K562 (cell line): ENCODE results near the gene CENPP. TPM values are rescaled to one million over a fixed set of nuclear protein-coding genes. Genes with fewer than 3 reads are reported as not detected.

Experiments used
- ATAC-seq: fragments of 200-7000 bp; cut with Tn5 transposase; 3 replicates; pipeline ENCODE4 v1.9.1; 2020; ENCODE audit warnings: moderate library complexity
- BruUV-seq: library from RNA; stranded (reverse); fragments of 400-500 nt; replicated peaks from 2 replicates; lab custom pipeline; 2021; lab: Mats Ljungman, UMichigan
- CTCF ChIA-PET: fragments of 300-600 bp; formaldehyde crosslinking; extraction: SDS; loops from one replicate; lab custom pipeline; 2021; ENCODE audit warnings: low intra/inter-chr PET ratio; lab: Yijun Ruan, JAX
- POLR2A ChIA-PET: fragments of 300-600, 350-650 bp; sonication (Branson Sonifier 250); formaldehyde crosslinking; extraction: SDS; loops from one replicate; lab custom pipeline; 2021; ENCODE audit warnings: antibody characterized with exemption, inconsistent platforms; lab: Yijun Ruan, JAX
- DNase-seq, 4 experiments: peaks; one replicate each; pipeline versions ENCODE4 v3.0.0 to v3.0.0-alpha.2; 2011 to 2018; ENCODE audit warnings: low spot score in 3 of 4, mixed read lengths in 3 of 4; ENCODE audit errors: extremely low read depth in 1 of 4
- FAIRE-seq: peaks from 2 replicates; lab custom pipeline; 2011; peaks lifted over from hg19 to GRCh38; lab: Jason Lieb, UNC
- H2AFZ ChIP-seq: 2 replicates; pipeline ENCODE4 v1.6.0; 2011; ENCODE audit warnings: low read depth, low read length, control low read depth, inconsistent platforms
- H3K27ac ChIP-seq: fragments of 200-600 bp; 3 replicates; pipeline ENCODE4 v1.8.0; 2011; ENCODE audit warnings: low read depth, mild to moderate bottlenecking, control low read depth, inconsistent platforms, low read length, moderate library complexity, mixed read lengths; ENCODE audit errors: extremely low read depth
- H3K27me3 ChIP-seq, 2 experiments: fragments of 300-600 bp in 1 of 2; 2 replicates in 1 of 2; 3 replicates in 1 of 2; pipeline versions ENCODE4 v1.6.0 to v1.8.0; 2011; ENCODE audit warnings: inconsistent platforms in 2 of 2, low read length in 2 of 2, mild to moderate bottlenecking in 1 of 2, mixed read lengths in 1 of 2, moderate library complexity in 1 of 2; ENCODE audit not compliant: control insufficient read depth in 2 of 2, insufficient read depth in 2 of 2
- H3K36me3 ChIP-seq: fragments of 300-600 bp; 3 replicates; pipeline ENCODE4 v1.8.0; 2011; ENCODE audit warnings: mild to moderate bottlenecking, low read length, inconsistent platforms; ENCODE audit not compliant: control insufficient read depth, insufficient read depth
- H3K4me1 ChIP-seq, 2 experiments: fragments of 200-600 bp in 1 of 2; replicated peaks in 1 of 2; 2 replicates in 1 of 2; 3 replicates in 1 of 2; pipeline versions ENCODE4 v1.5.1 to v1.8.0; 2011; ENCODE audit warnings: inconsistent platforms in 2 of 2, low read length in 2 of 2, mild to moderate bottlenecking in 1 of 2, mixed read lengths in 1 of 2, moderate library complexity in 1 of 2; ENCODE audit not compliant: control insufficient read depth in 2 of 2, insufficient read depth in 2 of 2
- H3K4me2 ChIP-seq: 2 replicates; pipeline ENCODE4 v1.6.1; 2011; ENCODE audit warnings: low read length, control low read depth, inconsistent platforms, mixed read lengths; ENCODE audit not compliant: insufficient read depth
- H3K4me3 ChIP-seq: fragments of 200-600 bp; sonication (generic), shearing (Covaris generic); 2 replicates; pipeline ENCODE4 v1.5.1; 2016; ENCODE audit warnings: control low read depth, inconsistent platforms
- H3K79me2 ChIP-seq: fragments of 200-600 bp; 3 replicates; pipeline ENCODE4 v1.8.0; 2011; ENCODE audit warnings: low read length, inconsistent platforms; ENCODE audit not compliant: control insufficient read depth, insufficient read depth
- H3K9ac ChIP-seq, 2 experiments: 2 replicates each; pipeline versions ENCODE4 v1.6.0 to v1.6.1; 2011; ENCODE audit warnings: low read depth in 2 of 2, low read length in 2 of 2, control low read depth in 1 of 2, inconsistent platforms in 1 of 2, mild to moderate bottlenecking in 1 of 2, mixed read lengths in 1 of 2; ENCODE audit not compliant: insufficient read depth in 1 of 2
- H3K9me1 ChIP-seq: one replicate; pipeline ENCODE4 v1.6.0; 2011; ENCODE audit warnings: inconsistent platforms, mild to moderate bottlenecking, low read length, moderate library complexity; ENCODE audit not compliant: control insufficient read depth, insufficient read depth
- H3K9me3 ChIP-seq: replicated peaks from 2 replicates; pipeline ENCODE4 v1.5.1; 2011; ENCODE audit warnings: low read depth, low read length, inconsistent platforms; ENCODE audit not compliant: control insufficient read depth, insufficient read depth
- H4K20me1 ChIP-seq: replicated peaks from 2 replicates; pipeline ENCODE4 v1.6.1; 2011; ENCODE audit warnings: low read length, inconsistent platforms, mixed read lengths; ENCODE audit not compliant: control insufficient read depth, insufficient read depth
- CBFA2T2 ChIP-seq: fragments of 450-650 bp; conservative IDR thresholded peaks from 2 replicates; pipeline ENCODE4 v1.6.1; 2017; ENCODE audit warnings: mild to moderate bottlenecking
- COPS2 ChIP-seq: fragments of 450-650 bp; conservative IDR thresholded peaks from 2 replicates; pipeline ENCODE4 v1.6.1; 2016; ENCODE audit warnings: mild to moderate bottlenecking, moderate library complexity
- DIDO1 ChIP-seq: fragments of 450-650 bp; IDR thresholded peaks from 2 replicates; pipeline ENCODE4 v1.6.1; 2016; ENCODE audit warnings: low read depth, missing biosample characterization, missing genetic modification characterization
- E2F5 ChIP-seq: sonication (generic); formaldehyde crosslinking; IDR thresholded peaks from 2 replicates; pipeline ENCODE4 v1.8.0; 2022; ENCODE audit warnings: mild to moderate bottlenecking, missing genetic modification reagents
- E2F6 ChIP-seq, 2 experiments: IDR thresholded peaks; 2 replicates each; pipeline ENCODE4 v1.6.1; 2011; ENCODE audit warnings: borderline replicate concordance in 1 of 2, control low read depth in 1 of 2, low read depth in 1 of 2, low read length in 1 of 2, mild to moderate bottlenecking in 1 of 2, mixed read lengths in 1 of 2, moderate library complexity in 1 of 2; ENCODE audit not compliant: insufficient read depth in 1 of 2, insufficient read length in 1 of 2, poor library complexity in 1 of 2, severe bottlenecking in 1 of 2; ENCODE audit errors: extremely low read depth in 1 of 2
- GATAD2B ChIP-seq: fragments of 450-650 bp; IDR thresholded peaks from 2 replicates; pipeline ENCODE4 v1.6.1; 2017; ENCODE audit warnings: mild to moderate bottlenecking, borderline replicate concordance
- MEIS2 ChIP-seq: fragments of 450-650 bp; IDR thresholded peaks from 2 replicates; pipeline ENCODE4 v1.6.1; 2014; ENCODE audit warnings: mild to moderate bottlenecking; ENCODE audit not compliant: partially characterized antibody
- NFE2 ChIP-seq: IDR thresholded peaks from 2 replicates; pipeline ENCODE4 v1.6.1; 2014; ENCODE audit warnings: antibody characterized with exemption, low read depth
- NFIX ChIP-seq: fragments of 250-450 bp; sonication (Bioruptor Pico); IDR thresholded peaks from 2 replicates; pipeline ENCODE4 v1.4.0; 2020; ENCODE audit warnings: low read depth, mild to moderate bottlenecking, moderate library complexity
- PHF20 ChIP-seq: fragments of 450-650 bp; IDR thresholded peaks from 2 replicates; pipeline ENCODE4 v1.6.1; 2018; ENCODE audit not compliant: partially characterized antibody
- SMAD1 ChIP-seq: fragments of 150-350 bp; IDR thresholded peaks from 2 replicates; pipeline ENCODE4 v1.6.1; 2014; ENCODE audit warnings: low read length, low read depth; ENCODE audit not compliant: partially characterized antibody
- SMAD2 ChIP-seq: fragments of 150-350 bp; IDR thresholded peaks from 2 replicates; pipeline ENCODE4 v1.6.1; 2014; ENCODE audit warnings: low read depth, mild to moderate bottlenecking, low read length
- TEAD2 ChIP-seq: fragments of 450-650 bp; IDR thresholded peaks from 2 replicates; pipeline ENCODE4 v1.6.1; 2016; ENCODE audit warnings: missing genetic modification characterization, control low read depth, missing compliant biosample characterization
- ZSCAN32 ChIP-seq: fragments of 450-650 bp; formaldehyde crosslinking; IDR thresholded peaks from 2 replicates; pipeline ENCODE4 v1.4.0; 2020; ENCODE audit warnings: mild to moderate bottlenecking, moderate library complexity
- WGBS: fragments of 100-300 bp; shearing (Covaris generic); methylation state at CpG from one replicate; pipeline ENCODE4 v1.1.6; 2016; ENCODE audit warnings: low coverage, mixed read lengths; ENCODE audit not compliant: insufficient coverage; ENCODE audit errors: missing lambda C conversion rate; 5-methylcytosine and 5-hydroxymethylcytosine counted together
- in situ Hi-C: fragments of 300-500 bp; cut with MboI; formaldehyde crosslinking; loops from 4 replicates; pipeline ENCODE4 v1.15.0; 2018; ENCODE audit warnings: inconsistent platforms, mixed read lengths
- intact Hi-C: fragments of 100-400 bp; cut with micrococcal nuclease; formaldehyde crosslinking; loops from 2 replicates; pipeline ENCODE4 v1.14.2; 2022
- polyA plus RNA-seq, 8 experiments: library from polyadenylated mRNA; depleted of rRNA in 4 of 8; stranded (reverse) in 5 of 8; unstranded in 3 of 8; fragments of >200 nt; fragmentation: Nextera tagmentation in 2 of 8; fragmentation: Illumina TruSeq in 1 of 8; extraction: Ambion mirVana in 2 of 8; extraction: Trizol in 1 of 8; gene quantifications; 2 replicates each; pipeline versions ENCODE4 v1.2.1 to v1.2.3, GENCODE V29; 2011 to 2014; ENCODE audit warnings: inconsistent platforms in 1 of 8, missing spikeins in 1 of 8
- total RNA-seq, 7 experiments: library from RNA; depleted of rRNA in 6 of 7; stranded (reverse); fragments of >200 nt in 6 of 7; fragmentation: Illumina TruSeq in 2 of 7; extraction: Trizol in 2 of 7; gene quantifications; 2 replicates each; pipeline versions ENCODE4 v1.2.1 to v1.2.3, GENCODE V29; 2011 to 2021; ENCODE audit warnings: low replicate concordance in 1 of 7

The CENPP gene
- total and polyA plus RNA-seq, 9 of the 15 experiments (the other 6 are each of a cell fraction or from before 2014, with no cell fraction given): 8.0 to 28.5 (median 17.9) TPM

GRCh38 chr9:92397853-92398252 lies 72.1 kb downstream of the CENPP start:
- CTCF ChIA-PET: no interaction called here
- Histone ChIP-seq H4K20me1 (no peaks in the 10 kb centered on the region), H3K9me3 (no peaks in the 10 kb centered on the region), H3K4me3 (no peak overlapping the region), H3K9ac (no peak overlapping the region), H3K27me3 (no peaks in the 10 kb centered on the region), H3K4me2 (no peak overlapping the region), H3K9me1 (no peaks in the 10 kb centered on the region), H3K27ac (no peak overlapping the region), H3K79me2 (no peaks in the 10 kb centered on the region), H3K4me1 (no peaks in the 10 kb centered on the region), H2AFZ (no peak overlapping the region), H3K36me3 (no peaks in the 10 kb centered on the region)
- 92% methylated on average over 3 of the region's 3 CpGs for WGBS
- in situ Hi-C loops (no loop called here), intact Hi-C loops (no loop called here)
- POLR2A ChIA-PET: no interaction called here
- DNase-seq: no peak
- TF ChIP-seq GATAD2B (no peak), NFE2 (no peak), TEAD2 (no peak), SMAD1 (no peak), E2F6 (IDR thresholded peaks at IDR 0.05; ENCODE audit: borderline replicate concordance in 1 of 2, extremely low read depth in 1 of 2, insufficient read depth in 1 of 2, insufficient read length in 1 of 2, low read depth in 1 of 2, low read length in 1 of 2, poor library complexity in 1 of 2, severe bottlenecking in 1 of 2) (no peak), MEIS2 (no peak), DIDO1 (tag) (no peak), COPS2 (no peak), NFIX (CRISPR knock-in tag) (no peak), SMAD2 (no peak), PHF20 (no peak), CBFA2T2 (no peak), ZSCAN32 (CRISPR knock-in tag) (no peak), E2F5 (no peak)
- ATAC-seq: no peak
- no TSS peak for BruUV-seq
- no peak for FAIRE-seq
